Uterus (tissue), 4 donors: ENCODE data around the gene CASP7. TPM values are rescaled to one million over a fixed set of nuclear protein-coding genes. Genes with fewer than 3 reads are reported as not detected.

Source experiments
- DNase-seq, 2 donors: peaks; one replicate each; pipeline ENCODE4 v3.0.0-alpha.2; 2019 to 2020
- H3K27ac ChIP-seq, 2 donors: fragments of 200-600 bp; sonication (generic); 1 replicate in 1 of 2; 2 replicates in 1 of 2; pipeline ENCODE4 v1.5.1; 2016 to 2018
- H3K27me3 ChIP-seq, 2 donors: fragments of 200-600 bp; sonication (generic); one replicate each; pipeline ENCODE4 v1.5.1; 2018 to 2019; ENCODE audit warnings: control low read depth in 1 of 2
- H3K36me3 ChIP-seq, 2 donors: fragments of 200-600 bp; sonication (generic); one replicate each; pipeline ENCODE4 v1.5.1; 2019; ENCODE audit warnings: control low read depth in 1 of 2
- H3K4me1 ChIP-seq, 2 donors: fragments of 200-600 bp; sonication (generic); one replicate each; pipeline ENCODE4 v1.5.1; 2018 to 2019; ENCODE audit warnings: control low read depth in 1 of 2
- H3K4me3 ChIP-seq, 2 donors: fragments of 200-600 bp; sonication (generic); 1 replicate in 1 of 2; 2 replicates in 1 of 2; pipeline ENCODE4 v1.5.1; 2018 to 2019; ENCODE audit warnings: mild to moderate bottlenecking in 1 of 2
- H3K9me3 ChIP-seq, 2 donors: fragments of 200-600 bp; sonication (generic); one replicate each; pipeline ENCODE4 v1.5.1; 2019; ENCODE audit warnings: control low read depth in 1 of 2
- CTCF ChIP-seq, 4 experiments: fragments of 200-600 bp in 2 of 4; fragments of 450-650 bp in 2 of 4; sonication (generic) in 2 of 4; IDR thresholded peaks; one replicate each; pipeline ENCODE4 v1.5.1; 2016 to 2019; ENCODE audit warnings: antibody characterized with exemption in 4 of 4, mild to moderate bottlenecking in 2 of 4, moderate library complexity in 1 of 4
- POLR2A ChIP-seq, 2 donors: fragments of 450-650 bp; IDR thresholded peaks; one replicate each; pipeline ENCODE4 v1.6.1; 2016; ENCODE audit warnings: antibody characterized with exemption in 2 of 2, mild to moderate bottlenecking in 1 of 2, moderate library complexity in 1 of 2
- intact Hi-C: fragments of 100-400 bp; cut with DNase I; formaldehyde crosslinking; loops from one replicate; pipeline ENCODE4 v1.15.1; 2023; ENCODE audit warnings: low total_unique reads
- total RNA-seq, 4 donors: library from RNA; depleted of rRNA in 3 of 4; stranded (reverse); fragments of >200 nt in 3 of 4; gene quantifications; one replicate each; pipeline versions ENCODE4 v1.1.0 to v1.2.4, GENCODE V29; 2014 to 2023
- donor health status: DM: yes; HTN: yes; CAD: no.

CASP7 gene
- total RNA-seq, 4 donors from 2014 or later, result 8.5 to 48.3 (median 20.3) TPM

GRCh38 chr10:113643183-113643582 is 36.5 kb upstream of the CASP7 start:
- Histone ChIP-seq H3K4me1 (no peaks in the 10 kb centered on the region), H3K27ac (no peak overlapping the region), H3K36me3 (no peaks in the 10 kb centered on the region), H3K4me3 (no peak overlapping the region), H3K9me3 (no peaks in the 10 kb centered on the region), H3K27me3 (no peaks in the 10 kb centered on the region)
- TF ChIP-seq CTCF (IDR thresholded peaks at IDR 0.05) (no peak), POLR2A (IDR thresholded peaks at IDR 0.05) (no peak)
- intact Hi-C loops, result no loop called here
- no peak for DNase-seq

- TF ChIP-seq POLR2A (IDR thresholded peaks at IDR 0.05) (no peak), CTCF (IDR thresholded peaks at IDR 0.05) (no peak)
- H3K27me3 ChIP-seq, result no peaks in the 10 kb centered on the region
- no peak overlapping the region for H3K4me3 ChIP-seq
- no peaks in the 10 kb centered on the region for H3K4me1 ChIP-seq
- H3K36me3 ChIP-seq, result no peaks in the 10 kb centered on the region
- no peaks in the 10 kb centered on the region for H3K9me3 ChIP-seq
- intact Hi-C loops, result no loop called here
- DNase-seq, result no peak
- H3K27ac ChIP-seq, result no peak overlapping the region
Measured at GRCh38 chr10:113644185-113645120, 35.3 kb upstream of the CASP7 start.

GRCh38 chr10:113646336-113647201 is 33.1 kb upstream of the CASP7 start:
- TF ChIP-seq POLR2A (IDR thresholded peaks at IDR 0.05), result no peak
- no peak for TF ChIP-seq CTCF (IDR thresholded peaks at IDR 0.05)
- intact Hi-C loops, result no loop called here
- Histone ChIP-seq H3K27me3 (no peaks in the 10 kb centered on the region), H3K4me3 (no peak overlapping the region), H3K9me3 (no peaks in the 10 kb centered on the region), H3K4me1 (no peaks in the 10 kb centered on the region), H3K36me3 (no peaks in the 10 kb centered on the region), H3K27ac (no peak overlapping the region)
- no peak for DNase-seq

GRCh38 chr10:113647812-113648211 is 31.9 kb upstream of the CASP7 start:
- TF ChIP-seq CTCF (IDR thresholded peaks at IDR 0.05) (no peak), POLR2A (IDR thresholded peaks at IDR 0.05) (no peak)
- H3K27me3 ChIP-seq, result no peaks in the 10 kb centered on the region
- no peak overlapping the region for H3K4me3 ChIP-seq
- H3K4me1 ChIP-seq, result no peaks in the 10 kb centered on the region
- intact Hi-C loops, result no loop called here
- no peak for DNase-seq
- no peaks in the 10 kb centered on the region for H3K36me3 ChIP-seq
- H3K27ac ChIP-seq, result no peak overlapping the region
- H3K9me3 ChIP-seq, result no peaks in the 10 kb centered on the region

- intact Hi-C loops, result no loop called here
- no peaks in the 10 kb centered on the region for H3K4me1 ChIP-seq
- no peak for TF ChIP-seq CTCF (IDR thresholded peaks at IDR 0.05)
- TF ChIP-seq POLR2A (IDR thresholded peaks at IDR 0.05), result no peak
- no peak overlapping the region for H3K27ac ChIP-seq
- DNase-seq, result no peak
- no peaks in the 10 kb centered on the region for H3K36me3 ChIP-seq
- no peaks in the 10 kb centered on the region for H3K27me3 ChIP-seq
- H3K4me3 ChIP-seq, result no peak overlapping the region
- H3K9me3 ChIP-seq, result no peaks in the 10 kb centered on the region
Measured at GRCh38 chr10:113648478-113648877, 31.2 kb upstream of the CASP7 start.
